Activated B cell treated with CpG ODN at 0.5 μM for 24 hours (primary cell): ENCODE data around the gene GRIK3. TPM values are rescaled to one million over a fixed set of nuclear protein-coding genes. Genes with fewer than 3 reads are reported as not detected.

Experiments
- ATAC-seq: fragments of 200-7000 bp; cut with Tn5 transposase; one replicate; pipeline ENCODE4 v1.10.0; 2021; ENCODE audit warnings: low read depth, mild to moderate bottlenecking, moderate library complexity
- CTCF ChIA-PET: fragments of 350-600 bp; sonication (Branson Sonifier 250); formaldehyde crosslinking; loops from one replicate; lab custom pipeline; 2021; ENCODE audit warnings: antibody characterized with exemption; lab: Charles Lee
- POLR2A ChIA-PET: fragments of 350-600 bp; sonication (Branson Sonifier 250); formaldehyde crosslinking; loops from one replicate; lab custom pipeline; 2021; ENCODE audit warnings: antibody characterized with exemption; lab: Charles Lee
- DNase-seq: peaks from one replicate; pipeline ENCODE4 v3.0.0; 2022
- H3K27ac Mint-ChIP-seq: one replicate; pipeline ENCODE4 v1.8.0; 2020; ENCODE audit warnings: mixed read lengths
- H3K27me3 Mint-ChIP-seq: one replicate; pipeline ENCODE4 v1.8.0; 2021; ENCODE audit warnings: mixed read lengths
- H3K36me3 Mint-ChIP-seq: one replicate; pipeline ENCODE4 v1.8.0; 2021; ENCODE audit warnings: low read depth, mixed read lengths
- H3K4me1 Mint-ChIP-seq: one replicate; pipeline ENCODE4 v1.8.0; 2021; ENCODE audit warnings: mixed read lengths
- H3K4me3 Mint-ChIP-seq: one replicate; pipeline ENCODE4 v1.8.0; 2020; ENCODE audit warnings: mild to moderate bottlenecking, mixed read lengths
- H3K9me3 Mint-ChIP-seq: one replicate; pipeline ENCODE4 v1.8.0; 2020; ENCODE audit warnings: mixed read lengths
- CTCF ChIP-seq: fragments of 200-600 bp; IDR thresholded peaks from one replicate; pipeline ENCODE4 v1.8.0; 2022; ENCODE audit warnings: antibody characterized with exemption, mild to moderate bottlenecking
- intact Hi-C: fragments of 100-400 bp; cut with micrococcal nuclease; formaldehyde crosslinking; loops from one replicate; pipeline ENCODE4 v1.15.1; 2024
- total RNA-seq: library from RNA; stranded (reverse); gene quantifications from 2 replicates; pipeline ENCODE4 v1.2.3, GENCODE V29; 2022

Gene GRIK3
- total RNA-seq, 1 donor from 2014 or later = 0.35 TPM

GRCh38 chr1:36782085-36782484, 252.2 kb downstream of the GRIK3 start:
- no peak for ATAC-seq
- no peak overlapping the region for H3K27ac Mint-ChIP-seq
- DNase-seq = no peak
- H3K9me3 Mint-ChIP-seq = no peaks in the 10 kb centered on the region
- no peaks in the 10 kb centered on the region for H3K36me3 Mint-ChIP-seq
- H3K27me3 Mint-ChIP-seq = peaks cover 20% of the 10 kb centered on the region
- ChIA-PET CTCF (no interaction called here), POLR2A (no interaction called here)
- intact Hi-C loops = no loop called here
- H3K4me1 Mint-ChIP-seq = no peaks in the 10 kb centered on the region
- no peak for TF ChIP-seq CTCF
- no peak overlapping the region for H3K4me3 Mint-ChIP-seq

GRCh38 chr1:36781098-36781497, 253.2 kb downstream of the GRIK3 start:
- no peak for ATAC-seq

DNA sequence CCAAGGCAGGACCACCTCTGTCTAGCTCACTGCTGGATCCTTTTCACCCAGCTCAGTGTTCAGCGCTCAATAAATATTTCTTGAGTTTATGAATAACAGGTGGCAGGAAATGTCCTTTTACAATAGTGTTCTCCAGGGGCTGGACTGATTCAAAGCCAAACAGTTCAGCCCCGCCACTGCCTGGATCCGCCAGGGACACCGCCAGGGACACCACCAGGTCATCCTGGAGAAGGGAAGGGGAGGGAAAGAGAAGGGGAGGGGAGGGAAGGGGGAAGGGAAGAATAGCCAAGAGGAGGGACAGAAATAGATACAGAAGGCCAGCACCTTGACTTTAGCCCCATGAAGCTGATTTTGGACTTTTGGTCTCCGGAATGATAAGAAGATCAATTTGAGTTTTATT, 255.6 kb downstream of the GRIK3 start:
- TF ChIP-seq CTCF = no peak
- ChIA-PET CTCF (no interaction called here), POLR2A (no interaction called here)
- Mint-ChIP-seq H3K9me3 (no peaks in the 10 kb centered on the region), H3K27ac (no peak overlapping the region), H3K4me1 (no peaks in the 10 kb centered on the region), H3K27me3 (peaks cover 15% of the 10 kb centered on the region), H3K36me3 (no peaks in the 10 kb centered on the region), H3K4me3 (no peak overlapping the region)
- no peak for DNase-seq
- ATAC-seq = no peak
- intact Hi-C loops = no loop called here

More at GRCh38 chr1:36781098-36781497, 253.2 kb downstream of the GRIK3 start:
- DNase-seq = no peak
- Mint-ChIP-seq H3K4me1 (no peaks in the 10 kb centered on the region), H3K4me3 (no peak overlapping the region), H3K36me3 (no peaks in the 10 kb centered on the region), H3K27ac (no peak overlapping the region), H3K9me3 (no peaks in the 10 kb centered on the region), H3K27me3 (peaks cover 19% of the 10 kb centered on the region)
- TF ChIP-seq CTCF = no peak
- POLR2A ChIA-PET = no interaction called here
- intact Hi-C loops = no loop called here
- CTCF ChIA-PET = no interaction called here

- CTCF ChIA-PET = no interaction called here
- no peak for ATAC-seq
Observed at GRCh38 chr1:36776948-36777831, 257.1 kb downstream of the GRIK3 start.

More at GRCh38 chr1:36776948-36777831, 257.1 kb downstream of the GRIK3 start:
- no peak for DNase-seq
- POLR2A ChIA-PET = interaction anchor here (0.7 kb wide), 1 partner anchor 515 kb away, joined by 3 read pairs; no protein-coding TSS in a partner anchor
- Mint-ChIP-seq H3K4me3 (no peak overlapping the region), H3K27me3 (peaks cover 18% of the 10 kb centered on the region), H3K9me3 (no peaks in the 10 kb centered on the region), H3K4me1 (no peaks in the 10 kb centered on the region), H3K27ac (no peak overlapping the region), H3K36me3 (no peaks in the 10 kb centered on the region)
- intact Hi-C loops = no loop called here
- no peak for TF ChIP-seq CTCF
